GM19099 (cell line): Measurements from ENCODE around the gene ITGA7.

Source experiments
- POLR2A ChIP-seq: IDR thresholded peaks from 3 replicates; pipeline ENCODE4 v1.6.1; 2011; ENCODE audit warnings: low read depth; ENCODE audit not compliant: insufficient read length; ENCODE audit errors: extremely low read depth

The ITGA7 gene

GRCh38 chr12:55688716-55689655, 18.7 kb downstream of the ITGA7 start:
- no peak for TF ChIP-seq POLR2A

GRCh38 chr12:55687746-55688145, 20.0 kb downstream of the ITGA7 start:
- no peak for TF ChIP-seq POLR2A

GRCh38 chr12:55686366-55687010, 21.2 kb downstream of the ITGA7 start:
- TF ChIP-seq POLR2A = no peak

GRCh38 chr12:55685671-55686070, 22.0 kb downstream of the ITGA7 start:
- TF ChIP-seq POLR2A = no peak

GRCh38 chr12:55684761-55685370, 22.8 kb downstream of the ITGA7 start:
- no peak for TF ChIP-seq POLR2A

- TF ChIP-seq POLR2A = no peak
These were observed 24.0 kb downstream of the ITGA7 start for GRCh38 chr12:55683676-55684075.

GRCh38 chr12:55682087-55682796, 25.5 kb downstream of the ITGA7 start:
- TF ChIP-seq POLR2A = no peak

- no peak for TF ChIP-seq POLR2A
These were observed 26.3 kb downstream of the ITGA7 start for GRCh38 chr12:55681142-55682077.

GRCh38 chr12:55679691-55680090, 28.0 kb downstream of the ITGA7 start:
- TF ChIP-seq POLR2A = no peak

- TF ChIP-seq POLR2A = no peak
These were observed 31.0 kb downstream of the ITGA7 start for GRCh38 chr12:55676707-55677106.

GRCh38 chr12:55675666-55676065, 32.0 kb downstream of the ITGA7 start:
- TF ChIP-seq POLR2A = no peak

GRCh38 chr12:55673638-55674037, 34.1 kb downstream of the ITGA7 start:
- TF ChIP-seq POLR2A = peak; percentile 24

GRCh38 chr12:55671746-55672145, 36.0 kb downstream of the ITGA7 start:
- TF ChIP-seq POLR2A = no peak

GRCh38 chr12:55670276-55670675, 37.4 kb downstream of the ITGA7 start:
- no peak for TF ChIP-seq POLR2A
